GM12878 (cell line): ENCODE results near the gene MS4A6E. TPM values are rescaled to one million over a fixed set of nuclear protein-coding genes. Genes with fewer than 3 reads are reported as not detected.

ENCODE experiments used
- ATAC-seq: fragments of 200-7000 bp; cut with Tn5 transposase; 3 replicates; pipeline ENCODE4 v1.9.1; 2020; ENCODE audit warnings: mild to moderate bottlenecking, moderate library complexity
- Bru-seq: library from RNA; stranded (reverse); fragments of 400-500 nt; gene quantifications from one replicate; lab custom pipeline; 2021; lab: Mats Ljungman, UMichigan
- BruChase-seq, 2 experiments: library from RNA; stranded (reverse); fragments of 400-500 nt; gene quantifications; one replicate each; lab custom pipeline; 2021; lab: Mats Ljungman, UMichigan
- BruUV-seq: library from RNA; stranded (reverse); fragments of 400-500 nt; replicated peaks from 2 replicates; lab custom pipeline; 2021; lab: Mats Ljungman, UMichigan
- CTCF ChIA-PET: fragments of 300-600 bp; sonication (Branson Sonifier 250); formaldehyde crosslinking; extraction: SDS; loops from one replicate; lab custom pipeline; 2021; ENCODE audit warnings: inconsistent platforms; lab: Yijun Ruan, JAX
- POLR2A ChIA-PET: fragments of 350-600 bp; formaldehyde crosslinking; extraction: SDS; loops from one replicate; lab custom pipeline; 2021; ENCODE audit warnings: inconsistent platforms; lab: Charles Lee
- RAD21 ChIA-PET: fragments of 300-600 bp; sonication (Branson Sonifier 250); formaldehyde crosslinking; loops from one replicate; lab custom pipeline; 2023; ENCODE audit warnings: antibody characterized with exemption; ENCODE audit not compliant: unreplicated experiment; lab: Charles Lee
- SMC1A ChIA-PET: fragments of 300-600 bp; sonication (Branson Sonifier 250); formaldehyde crosslinking; loops from one replicate; lab custom pipeline; 2023; ENCODE audit not compliant: unreplicated experiment, uncharacterized antibody; lab: Charles Lee
- DNase-seq: peaks from one replicate; pipeline ENCODE4 v3.0.0-alpha.2; 2011; ENCODE audit warnings: low read depth, low spot score
- FAIRE-seq: peaks from 3 replicates; lab custom pipeline; 2011; peaks lifted over from hg19 to GRCh38; lab: Jason Lieb, UNC
- H2AFZ ChIP-seq: 2 replicates; pipeline ENCODE4 v1.6.0; 2011; ENCODE audit warnings: low read depth, low read length, control low read depth; ENCODE audit not compliant: control insufficient read depth
- H3K27ac ChIP-seq: 2 replicates; pipeline ENCODE4 v1.5.1; 2011; ENCODE audit warnings: control low read depth; ENCODE audit not compliant: control insufficient read depth, insufficient read depth
- H3K27me3 ChIP-seq, 2 experiments: replicated peaks in 1 of 2; 2 replicates each; pipeline versions ENCODE4 v1.6.0 to v1.6.1; 2011; ENCODE audit warnings: low read length in 1 of 2; ENCODE audit not compliant: control insufficient read depth in 2 of 2, insufficient read depth in 2 of 2
- H3K36me3 ChIP-seq, 2 experiments: 2 replicates each; pipeline ENCODE4 v1.5.1; 2011; ENCODE audit warnings: low read length in 1 of 2; ENCODE audit not compliant: control insufficient read depth in 2 of 2, insufficient read depth in 2 of 2
- H3K4me1 ChIP-seq: 2 replicates; pipeline ENCODE4 v1.6.1; 2011; ENCODE audit warnings: mild to moderate bottlenecking, low read length, moderate library complexity, mixed read lengths; ENCODE audit not compliant: control insufficient read depth, insufficient read depth
- H3K4me2 ChIP-seq: 2 replicates; pipeline ENCODE4 v1.6.0; 2011; ENCODE audit warnings: control low read depth; ENCODE audit not compliant: control insufficient read depth, insufficient read depth
- H3K4me3 ChIP-seq: fragments of 200-600 bp; sonication (generic); 2 replicates; pipeline ENCODE4 v1.5.1; 2016
- H3K79me2 ChIP-seq: 2 replicates; pipeline ENCODE4 v1.6.0; 2011; ENCODE audit warnings: low read length; ENCODE audit not compliant: control insufficient read depth, insufficient read depth
- H3K9ac ChIP-seq: 2 replicates; pipeline ENCODE4 v1.8.0; 2011; ENCODE audit warnings: low read length, control low read depth, mixed read lengths; ENCODE audit not compliant: control insufficient read depth, insufficient read depth
- H3K9me3 ChIP-seq: replicated peaks from 3 replicates; pipeline ENCODE4 v1.5.1; 2011; ENCODE audit warnings: mild to moderate bottlenecking, low read length; ENCODE audit not compliant: control insufficient read depth, insufficient read depth
- H4K20me1 ChIP-seq: 2 replicates; pipeline ENCODE4 v1.6.0; 2011; ENCODE audit not compliant: control insufficient read depth, insufficient read depth
- RBBP5 ChIP-seq: fragments of 200-600 bp; sonication (generic); conservative IDR thresholded peaks from 2 replicates; pipeline ENCODE4 v1.6.1; 2016
- RELA ChIP-seq: fragments of 450-650 bp; IDR thresholded peaks from 2 replicates; pipeline ENCODE4 v1.8.0; 2014; ENCODE audit warnings: borderline replicate concordance; ENCODE audit not compliant: partially characterized antibody
- USF2 ChIP-seq: IDR thresholded peaks from 2 replicates; pipeline ENCODE4 v1.6.1; 2011; ENCODE audit warnings: low read depth, low read length, improper control_type of control experiment, borderline replicate concordance
- WGBS: methylation state at CpG from one replicate; pipeline ENCODE4 v1.1.6; 2016; ENCODE audit warnings: low lambda C conversion rate; ENCODE audit not compliant: insufficient replicate concordance, insufficient coverage; ENCODE audit errors: missing lambda C conversion rate; 5-methylcytosine and 5-hydroxymethylcytosine counted together
- in situ Hi-C: fragments of 300-500 bp; cut with MboI; formaldehyde crosslinking; loops from 9 replicates; pipeline ENCODE4 v1.14.3; 2018; ENCODE audit warnings: mixed read lengths
- intact Hi-C: fragments of 100-400 bp; cut with micrococcal nuclease; formaldehyde crosslinking; loops from one replicate; pipeline ENCODE4 v1.14.2; 2022; ENCODE audit not compliant: unreplicated experiment
- long read RNA-seq, 2 experiments: library from polyadenylated mRNA; unstranded; transcript quantifications; one replicate each; pipeline ENCODE4 v2.0.0, GENCODE V29; 2019 to 2020
- polyA minus RNA-seq, 3 experiments: library from RNA; depleted of rRNA, polyadenylated mRNA; stranded (reverse); fragments of >200 nt; gene quantifications; 2 replicates each; pipeline ENCODE4 v1.2.3, GENCODE V29; 2011
- polyA plus RNA-seq, 11 experiments: library from polyadenylated mRNA; depleted of rRNA in 4 of 11; unstranded in 6 of 11; stranded (reverse) in 5 of 11; fragments of >200 nt; fragmentation: Nextera tagmentation in 4 of 11; fragmentation: Illumina TruSeq in 1 of 11; extraction: Ambion mirVana in 4 of 11; extraction: Trizol in 1 of 11; gene quantifications; 1 replicate in 1 of 11; 2 replicates in 10 of 11; pipeline versions ENCODE4 v1.2.1 to v1.2.3, GENCODE V29; 2011 to 2016; ENCODE audit warnings: inconsistent platforms in 2 of 11, missing spikeins in 2 of 11, low read depth in 1 of 11
- total RNA-seq, 4 experiments: library from RNA; depleted of rRNA in 3 of 4; stranded (reverse); fragments of >200 nt in 3 of 4; fragmentation: Illumina TruSeq in 1 of 4; extraction: Trizol in 1 of 4; gene quantifications; 2 replicates each; pipeline versions ENCODE4 v1.2.1 to v1.2.3, GENCODE V29; 2013 to 2021

The MS4A6E gene, protein sequence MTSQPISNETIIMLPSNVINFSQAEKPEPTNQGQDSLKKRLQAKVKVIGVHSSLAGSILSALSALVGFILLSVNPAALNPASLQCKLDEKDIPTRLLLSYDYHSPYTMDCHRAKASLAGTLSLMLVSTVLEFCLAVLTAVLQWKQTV
- not detected in 2 replicates for total RNA-seq (2013; cell fraction: nucleolus; rRNA removed)
- total RNA-seq (2014; rRNA removed) (0.38 TPM in 1 of 2 replicates, not detected in the other), total RNA-seq (2014; rRNA removed; fragmentation: Illumina TruSeq; extraction: Trizol) (not detected in 2 replicates), total RNA-seq (2021) (not detected in 2 replicates), polyA plus RNA-seq (2011; rRNA removed) (0.14 and 0.27 TPM in 2 replicates), polyA plus RNA-seq (2014; fragmentation: Illumina TruSeq; extraction: Trizol) (0.71 TPM in 1 of 2 replicates, not detected in the other), polyA plus RNA-seq (2014; fragmentation: Nextera tagmentation; extraction: Ambion mirVana) (under 1 TPM; 0.47 to 0.49 TPM), polyA plus RNA-seq (2014; rRNA removed) (not detected in 2 replicates), polyA plus RNA-seq (2016; fragmentation: Nextera tagmentation; extraction: Ambion mirVana) (under 1 TPM; 0.39 to 0.86 TPM), polyA minus RNA-seq (2011; rRNA and poly(A)+ RNA removed) (0.52 TPM in 1 of 2 replicates, not detected in the other), Bru-seq, nascent RNA (percentile 22 among the genes with signal in this experiment), BruChase-seq, experiment 1, labeled RNA remaining after a 6-hour chase (percentile 14 among the genes with signal in this experiment), BruChase-seq, experiment 2, labeled RNA remaining after a 2-hour chase (percentile 20 among the genes with signal in this experiment)
- polyA plus RNA-seq (2011; ENCODE audit: low read depth) = not detected
- 0.28 TPM in 2 replicates for polyA plus RNA-seq (2011; cell fraction: cytosol; rRNA removed)
- 0.27 TPM in 1 of 2 replicates, not detected in the other for polyA plus RNA-seq (2011; cell fraction: nucleus; rRNA removed)
- polyA plus RNA-seq (2012) = not detected in 2 replicates
- polyA minus RNA-seq (2011; cell fraction: cytosol; rRNA and poly(A)+ RNA removed) = not detected in 2 replicates
- polyA minus RNA-seq (2011; cell fraction: nucleus; rRNA and poly(A)+ RNA removed) = not detected in 2 replicates
- long read RNA-seq, experiment 1, partial matches to known transcripts = 1 of 1 reads
- long read RNA-seq, experiment 1, other reads (novel, unspliced or antisense) = 0 of 1 reads
- long read RNA-seq, experiment 2 = 0 reads

DNA sequence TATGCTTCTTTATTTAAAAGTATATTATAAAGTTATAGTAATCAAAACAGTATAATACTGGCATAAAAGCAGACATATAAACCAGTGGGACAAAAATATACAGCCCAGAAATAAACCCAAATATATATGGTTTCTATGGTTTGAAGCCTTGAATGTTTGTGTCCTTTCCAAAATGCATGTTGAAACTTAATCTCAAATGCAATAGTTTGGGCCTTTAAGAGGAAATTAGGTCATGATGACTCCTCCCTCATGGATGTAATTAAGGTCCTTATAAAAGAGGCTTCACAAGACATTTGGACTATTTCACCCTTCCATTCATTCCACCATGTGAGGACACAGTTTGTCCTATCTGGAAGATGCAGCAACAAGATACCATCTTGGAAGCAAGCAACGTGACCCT is at the start of gene MS4A6E:
MS4A6E (plus strand) TSS at position 301 of the 400 bp plus-strand sequence. CDS start 7,641 bp downstream, outside the sequence.
- in situ Hi-C loops = no loop called here
- ChIA-PET POLR2A (no interaction called here), CTCF (interaction anchor here (1.6 kb wide), 1 partner anchor 17 kb away, joined by 4 read pairs; no protein-coding TSS in a partner anchor)
- no peaks in the 10 kb centered on the region for H4K20me1 ChIP-seq
- WGBS = 30% methylated on average over 1 of the region's 1 CpG
- BruUV-seq = no TSS peak
- peaks cover 3% of the 10 kb centered on the region; the same call in 2 of the 3 replicates for H3K9me3 ChIP-seq
- TF ChIP-seq RBBP5 (no peak), USF2 (no peak), RELA (no peak)
- TF ChIP-seq, all 136 proteins: peak for 0
- Histone ChIP-seq H2AFZ (no peak within 1 kb of the TSS), H3K4me3 (no peak within 1 kb of the TSS), H3K36me3 (no peaks in the 10 kb centered on the region), H3K4me1 (no peaks in the 10 kb centered on the region), H3K9ac (no peak within 1 kb of the TSS), H3K27ac (no peak within 1 kb of the TSS), H3K79me2 (no peaks in the 10 kb centered on the region), H3K27me3 (no peaks in the 10 kb centered on the region), H3K4me2 (no peak within 1 kb of the TSS)
- DNase-seq (no peak), ATAC-seq (no peak), FAIRE-seq (no peak)
- ChIA-PET SMC1A (no interaction called here), RAD21 (no interaction called here)
- intact Hi-C loops = no loop called here
